ENCODE measurements around the gene OXGR1. TPM values are rescaled to one million over a fixed set of nuclear protein-coding genes. Genes with fewer than 3 reads are reported as not detected.

Gene OXGR1
- total and polyA plus RNA-seq, 8 donors, result 0.18 to 2.3 (median 0.45) TPM; not detected in 2

DNA sequence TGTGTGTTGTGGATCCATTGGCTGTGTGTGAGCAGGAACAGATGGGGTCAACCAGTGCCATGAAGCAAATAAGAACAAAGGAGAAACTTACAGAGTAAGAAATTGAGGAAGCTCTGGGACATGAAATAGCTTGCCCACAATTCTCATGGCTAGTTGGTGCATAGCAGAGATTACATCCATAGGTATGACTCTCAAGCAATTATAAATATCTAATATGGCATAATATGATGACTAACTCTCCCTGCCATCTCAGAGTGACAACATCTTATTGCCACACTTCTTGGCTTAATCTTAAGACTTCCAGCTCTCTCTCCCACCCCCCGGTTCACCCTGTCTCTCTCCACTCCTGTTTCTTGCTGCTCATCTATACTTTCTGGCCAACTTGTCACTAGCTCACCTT lies 53.3 kb downstream of the OXGR1 start:
- FAIRE-seq (no peak), DNase-seq (no peak), ATAC-seq (no peak)
- H3K36me3 ChIP-seq, result no peaks in the 10 kb centered on the region
- WGBS, 2 donors, result 78 to 92% methylated on average over 1 of the region's 1 CpG
- no peaks in the 10 kb centered on the region for H3K4me1 ChIP-seq
- TF ChIP-seq, protein P1, sequence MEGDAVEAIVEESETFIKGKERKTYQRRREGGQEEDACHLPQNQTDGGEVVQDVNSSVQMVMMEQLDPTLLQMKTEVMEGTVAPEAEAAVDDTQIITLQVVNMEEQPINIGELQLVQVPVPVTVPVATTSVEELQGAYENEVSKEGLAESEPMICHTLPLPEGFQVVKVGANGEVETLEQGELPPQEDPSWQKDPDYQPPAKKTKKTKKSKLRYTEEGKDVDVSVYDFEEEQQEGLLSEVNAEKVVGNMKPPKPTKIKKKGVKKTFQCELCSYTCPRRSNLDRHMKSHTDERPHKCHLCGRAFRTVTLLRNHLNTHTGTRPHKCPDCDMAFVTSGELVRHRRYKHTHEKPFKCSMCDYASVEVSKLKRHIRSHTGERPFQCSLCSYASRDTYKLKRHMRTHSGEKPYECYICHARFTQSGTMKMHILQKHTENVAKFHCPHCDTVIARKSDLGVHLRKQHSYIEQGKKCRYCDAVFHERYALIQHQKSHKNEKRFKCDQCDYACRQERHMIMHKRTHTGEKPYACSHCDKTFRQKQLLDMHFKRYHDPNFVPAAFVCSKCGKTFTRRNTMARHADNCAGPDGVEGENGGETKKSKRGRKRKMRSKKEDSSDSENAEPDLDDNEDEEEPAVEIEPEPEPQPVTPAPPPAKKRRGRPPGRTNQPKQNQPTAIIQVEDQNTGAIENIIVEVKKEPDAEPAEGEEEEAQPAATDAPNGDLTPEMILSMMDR (IDR thresholded peaks at IDR 0.05), result no peak
- H3K4me3 ChIP-seq, result no peak overlapping the region
- H3K27ac ChIP-seq, result no peak overlapping the region
- peaks cover 0 to 5% (median 0%) of the 10 kb centered on the region in 4 donors for H3K27me3 ChIP-seq
- no peaks in the 10 kb centered on the region for H3K9me3 ChIP-seq
- intact Hi-C loops (cut with DNase I), result no loop called here

DNA sequence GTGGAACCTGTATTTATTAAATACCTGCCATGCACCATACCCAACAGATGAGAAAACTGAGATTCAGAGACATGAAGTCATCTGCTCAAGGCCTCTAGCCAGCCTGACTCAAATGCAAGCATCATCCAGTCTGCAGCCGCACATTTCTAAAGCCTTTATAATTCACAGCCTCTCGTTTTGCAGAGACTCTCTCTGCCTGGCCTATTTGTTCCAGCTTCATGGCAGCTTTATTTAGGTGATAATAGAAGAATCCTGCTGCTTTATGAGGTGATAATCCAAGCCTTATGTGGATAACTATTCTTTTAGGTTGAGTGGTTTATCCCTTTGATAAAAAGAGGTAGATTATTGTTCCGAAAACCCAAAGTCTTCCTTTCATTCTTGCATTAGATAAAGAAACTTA lies 58.4 kb downstream of the OXGR1 start:
- Histone ChIP-seq H3K4me3 (no peak overlapping the region), H3K4me1 (no peaks in the 10 kb centered on the region), H3K27ac (no peak overlapping the region), H3K27me3 (peaks cover 0 to 5% (median 0%) of the 10 kb centered on the region in 4 donors), H3K36me3 (no peaks in the 10 kb centered on the region), H3K9me3 (no peaks in the 10 kb centered on the region)
- 80 to 89% methylated on average over 3 of the region's 3 CpGs for WGBS, 2 donors
- ATAC-seq (no peak), FAIRE-seq (no peak), DNase-seq (no peak)
- intact Hi-C loops (cut with DNase I), result no loop called here
- TF ChIP-seq, protein P1 (IDR thresholded peaks at IDR 0.05), result no peak

Other genes starting within 250 kb of the OXGR1 start
- gene MBNL2, start 227.9 kb upstream of the OXGR1 start, total RNA-seq, result 10 to 100 TPM; 32.5 to 66.5 (median 46.4) TPM
- gene MBNL2, start 227.9 kb upstream of the OXGR1 start, polyA plus RNA-seq, result 10 to 100 TPM in 1 of 2 donors, 1 to 10 TPM in 1; 8.9 to 16.5 TPM